Loucy (cell line): ENCODE results near the gene MIER2.

Source experiments
- EZH2phosphoT487 ChIP-seq: fragments of 200-600 bp; IDR thresholded peaks from 2 replicates; pipeline ENCODE4 v1.6.1; 2018; ENCODE audit warnings: antibody characterized with exemption, mild to moderate bottlenecking, moderate library complexity, borderline replicate concordance
- TF ChIP-seq, protein P1 (sequence below): fragments of 200-600 bp; sonication (generic); conservative IDR thresholded peaks from 2 replicates; pipeline ENCODE4 v1.5.1; 2014; ENCODE audit warnings: mild to moderate bottlenecking, antibody characterized with exemption, low read length

DNA sequence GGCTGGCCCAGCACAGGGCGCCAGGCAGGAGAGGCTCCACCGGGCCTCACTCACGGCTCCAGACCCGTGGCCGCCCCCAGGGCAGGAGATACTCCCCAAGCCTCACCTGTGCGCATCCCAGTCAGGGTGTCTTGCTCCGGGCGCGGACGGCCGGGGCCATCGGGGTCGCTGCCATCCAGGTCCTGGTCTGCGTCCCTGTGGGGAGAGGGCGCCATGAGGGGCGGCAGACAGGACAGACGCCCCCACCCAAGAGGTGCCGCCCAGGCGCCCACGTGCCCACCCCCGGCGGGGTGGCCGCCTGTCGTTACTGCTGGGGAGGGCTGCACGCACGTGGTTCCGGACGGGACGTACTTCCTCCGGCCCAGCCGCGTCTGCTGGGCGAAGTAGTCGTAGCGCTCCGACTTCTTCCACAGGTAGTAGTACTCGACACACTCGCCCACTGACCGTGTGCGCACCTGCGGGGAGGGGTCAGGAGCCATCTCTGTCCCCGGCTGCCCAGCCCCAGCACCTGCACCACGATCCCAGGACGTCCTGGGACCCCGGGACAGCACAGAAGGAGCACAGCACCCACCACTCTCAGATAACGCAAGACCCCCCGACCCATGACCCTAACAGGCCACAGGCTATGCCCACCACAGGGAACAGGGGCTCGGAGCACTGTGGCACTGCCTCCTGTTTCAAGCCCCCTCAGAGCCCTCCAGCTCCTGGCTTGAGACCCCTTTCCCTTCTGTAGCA is 36.0 kb downstream of the MIER2 start:
- TF ChIP-seq, protein P1, sequence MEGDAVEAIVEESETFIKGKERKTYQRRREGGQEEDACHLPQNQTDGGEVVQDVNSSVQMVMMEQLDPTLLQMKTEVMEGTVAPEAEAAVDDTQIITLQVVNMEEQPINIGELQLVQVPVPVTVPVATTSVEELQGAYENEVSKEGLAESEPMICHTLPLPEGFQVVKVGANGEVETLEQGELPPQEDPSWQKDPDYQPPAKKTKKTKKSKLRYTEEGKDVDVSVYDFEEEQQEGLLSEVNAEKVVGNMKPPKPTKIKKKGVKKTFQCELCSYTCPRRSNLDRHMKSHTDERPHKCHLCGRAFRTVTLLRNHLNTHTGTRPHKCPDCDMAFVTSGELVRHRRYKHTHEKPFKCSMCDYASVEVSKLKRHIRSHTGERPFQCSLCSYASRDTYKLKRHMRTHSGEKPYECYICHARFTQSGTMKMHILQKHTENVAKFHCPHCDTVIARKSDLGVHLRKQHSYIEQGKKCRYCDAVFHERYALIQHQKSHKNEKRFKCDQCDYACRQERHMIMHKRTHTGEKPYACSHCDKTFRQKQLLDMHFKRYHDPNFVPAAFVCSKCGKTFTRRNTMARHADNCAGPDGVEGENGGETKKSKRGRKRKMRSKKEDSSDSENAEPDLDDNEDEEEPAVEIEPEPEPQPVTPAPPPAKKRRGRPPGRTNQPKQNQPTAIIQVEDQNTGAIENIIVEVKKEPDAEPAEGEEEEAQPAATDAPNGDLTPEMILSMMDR = no peak
- TF ChIP-seq EZH2phosphoT487 = no peak
